Prostate gland (tissue), 2 donors: ENCODE measurements around the gene OGDHL.

Experiments
- CTCF ChIP-seq, 4 experiments: fragments of 200-600 bp in 2 of 4; fragments of 450-650 bp in 2 of 4; sonication (generic) in 2 of 4; IDR thresholded peaks; 1 replicate in 3 of 4; 2 replicates in 1 of 4; pipeline ENCODE4 v1.5.1; 2016 to 2019; ENCODE audit warnings: antibody characterized with exemption in 4 of 4, mild to moderate bottlenecking in 2 of 4, moderate library complexity in 2 of 4
- POLR2A ChIP-seq: fragments of 450-650 bp; IDR thresholded peaks from one replicate; pipeline ENCODE4 v1.6.1; 2016; ENCODE audit warnings: antibody characterized with exemption, mild to moderate bottlenecking

- TF ChIP-seq CTCF (IDR thresholded peaks at IDR 0.05) (no peak), POLR2A (no peak)
Measured at GRCh38 chr10:49759787-49760551, 2.2 kb downstream of the OGDHL start.
